Omental fat pad (tissue), 4 donors: Measurements from ENCODE around the gene HOXC12. TPM values are rescaled to one million over a fixed set of nuclear protein-coding genes. Genes with fewer than 3 reads are reported as not detected.

Source experiments
- ATAC-seq: fragments of 150-250 bp; one replicate; pipeline ENCODE4 v1.9.1; 2016; ENCODE audit warnings: mild to moderate bottlenecking, moderate library complexity; ENCODE audit not compliant: low FRiP score
- DNase-seq: peaks from one replicate; pipeline ENCODE4 v3.0.0-alpha.2; 2019; ENCODE audit warnings: low spot score
- total RNA-seq, 4 donors: library from RNA; depleted of rRNA; stranded (reverse); fragments of >200 nt; gene quantifications; one replicate each; pipeline ENCODE4 v1.1.0, GENCODE V29; 2016
- TF ChIP-seq, protein P1 (sequence below), 3 donors: fragments of 450-650 bp; IDR thresholded peaks; one replicate each; pipeline ENCODE4 v1.5.1; 2016 to 2017; ENCODE audit warnings: antibody characterized with exemption in 3 of 3, mild to moderate bottlenecking in 3 of 3, moderate library complexity in 2 of 3

Gene HOXC12
- total RNA-seq, 4 donors from 2014 or later, result not detected

DNA sequence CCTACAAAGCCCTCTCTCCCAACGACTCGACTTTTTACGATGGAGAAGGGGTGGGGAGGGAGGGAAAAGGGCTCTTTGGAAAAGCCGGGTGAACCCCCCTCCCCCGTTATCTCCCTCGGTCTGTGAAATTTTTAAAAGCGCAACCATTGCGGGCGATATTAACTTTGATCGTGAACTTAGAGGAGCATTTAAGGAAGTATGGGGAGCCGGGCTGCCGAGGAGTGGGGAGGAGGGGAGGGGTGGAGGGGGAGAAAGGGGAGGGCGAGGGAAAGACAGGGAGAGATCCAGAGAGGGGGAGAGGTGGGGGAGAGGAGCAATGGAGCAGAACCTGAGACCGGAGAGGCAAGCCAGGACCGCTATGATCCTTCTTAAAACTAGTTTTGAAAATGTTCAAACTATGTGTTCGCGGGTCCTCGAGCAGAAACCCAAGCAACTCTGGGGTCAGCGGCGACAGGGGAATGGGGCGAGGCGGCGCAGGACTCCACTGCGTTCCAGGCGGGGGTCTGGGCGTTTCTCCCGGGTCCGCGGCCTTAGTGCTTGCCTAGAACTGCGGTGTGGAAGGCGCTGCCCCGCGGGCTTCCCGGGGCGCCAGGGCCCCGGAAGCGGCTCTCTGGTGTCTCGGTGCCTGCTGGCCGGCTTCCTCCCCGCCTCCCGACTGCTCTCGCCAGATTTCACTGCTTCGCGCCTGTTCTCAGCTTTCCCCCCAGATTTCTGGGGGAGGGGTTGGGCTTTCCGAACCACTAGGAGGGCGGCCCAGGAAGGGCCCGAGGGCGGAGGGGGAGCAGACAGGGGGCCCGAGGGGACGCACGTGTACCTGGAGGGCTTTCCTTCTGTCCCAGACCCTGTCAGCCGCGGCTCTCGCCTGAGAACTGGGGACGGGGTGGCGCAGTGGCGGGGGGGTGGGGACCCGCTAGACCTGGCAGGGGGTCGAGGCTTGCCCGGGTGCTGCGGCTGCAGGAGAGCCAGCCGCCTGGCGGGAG is 19.7 kb downstream of the HOXC12 start, which contains the start of gene HOTAIR:
HOTAIR (minus strand) TSS at position 871 of the 980 bp plus-strand sequence.
- DNase-seq (no peak), ATAC-seq (no peak)
- TF ChIP-seq, protein P1, sequence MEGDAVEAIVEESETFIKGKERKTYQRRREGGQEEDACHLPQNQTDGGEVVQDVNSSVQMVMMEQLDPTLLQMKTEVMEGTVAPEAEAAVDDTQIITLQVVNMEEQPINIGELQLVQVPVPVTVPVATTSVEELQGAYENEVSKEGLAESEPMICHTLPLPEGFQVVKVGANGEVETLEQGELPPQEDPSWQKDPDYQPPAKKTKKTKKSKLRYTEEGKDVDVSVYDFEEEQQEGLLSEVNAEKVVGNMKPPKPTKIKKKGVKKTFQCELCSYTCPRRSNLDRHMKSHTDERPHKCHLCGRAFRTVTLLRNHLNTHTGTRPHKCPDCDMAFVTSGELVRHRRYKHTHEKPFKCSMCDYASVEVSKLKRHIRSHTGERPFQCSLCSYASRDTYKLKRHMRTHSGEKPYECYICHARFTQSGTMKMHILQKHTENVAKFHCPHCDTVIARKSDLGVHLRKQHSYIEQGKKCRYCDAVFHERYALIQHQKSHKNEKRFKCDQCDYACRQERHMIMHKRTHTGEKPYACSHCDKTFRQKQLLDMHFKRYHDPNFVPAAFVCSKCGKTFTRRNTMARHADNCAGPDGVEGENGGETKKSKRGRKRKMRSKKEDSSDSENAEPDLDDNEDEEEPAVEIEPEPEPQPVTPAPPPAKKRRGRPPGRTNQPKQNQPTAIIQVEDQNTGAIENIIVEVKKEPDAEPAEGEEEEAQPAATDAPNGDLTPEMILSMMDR (IDR thresholded peaks at IDR 0.05), result no peak

DNA sequence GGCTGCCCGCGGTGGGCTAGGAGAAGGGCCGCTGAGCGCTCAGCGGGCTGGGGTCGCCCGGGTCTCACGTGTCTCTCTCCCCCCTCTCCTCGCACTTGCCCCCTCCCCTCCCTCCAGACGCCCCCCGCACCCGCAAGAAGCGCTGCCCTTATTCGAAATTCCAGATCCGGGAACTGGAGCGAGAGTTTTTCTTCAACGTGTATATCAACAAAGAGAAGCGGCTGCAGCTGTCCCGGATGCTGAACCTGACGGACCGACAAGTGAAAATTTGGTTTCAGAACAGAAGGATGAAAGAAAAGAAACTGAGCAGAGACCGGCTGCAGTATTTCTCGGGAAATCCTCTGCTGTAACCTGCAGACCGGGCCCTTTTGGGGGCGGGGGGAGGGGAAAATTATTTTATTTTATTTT is 20.4 kb downstream of the HOXC12 start:
- TF ChIP-seq, protein P1 (IDR thresholded peaks at IDR 0.05), result no peak
- DNase-seq (no peak), ATAC-seq (no peak)

DNA sequence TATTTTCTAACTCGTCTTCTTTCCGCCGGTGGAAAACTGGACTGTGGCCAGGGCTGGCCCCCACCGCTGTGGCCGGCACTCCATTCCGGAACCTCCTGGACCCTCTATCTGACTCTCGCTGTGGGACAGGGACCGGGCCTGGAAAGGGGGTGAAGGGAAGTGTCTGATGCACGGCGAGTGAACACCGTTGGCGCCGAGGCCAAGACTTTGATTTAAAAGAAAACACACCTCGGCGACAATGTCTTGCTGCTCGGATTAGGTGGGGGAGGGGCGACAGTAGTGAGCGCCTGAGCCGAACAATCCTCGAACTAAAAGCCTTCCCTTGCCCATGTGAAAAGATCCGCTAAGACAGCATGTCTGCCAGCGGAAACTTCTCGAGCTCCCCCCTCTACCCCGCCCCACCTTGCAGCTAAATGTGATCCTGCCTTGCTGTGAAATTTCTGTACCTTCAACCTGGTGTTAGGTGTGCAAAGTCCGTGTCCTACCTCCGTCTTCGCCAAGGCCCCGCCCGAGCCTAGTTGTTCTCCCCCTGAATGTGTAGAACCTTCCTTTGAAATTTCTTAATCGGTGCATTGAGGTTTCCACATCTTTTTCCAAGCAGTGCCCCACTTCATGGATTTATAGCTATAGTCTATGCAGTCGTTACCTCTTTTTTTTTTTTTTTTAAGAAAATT is 20.9 kb downstream of the HOXC12 start:
- TF ChIP-seq, protein P1 (IDR thresholded peaks at IDR 0.05), result no peak
- no peak for ATAC-seq

DNA sequence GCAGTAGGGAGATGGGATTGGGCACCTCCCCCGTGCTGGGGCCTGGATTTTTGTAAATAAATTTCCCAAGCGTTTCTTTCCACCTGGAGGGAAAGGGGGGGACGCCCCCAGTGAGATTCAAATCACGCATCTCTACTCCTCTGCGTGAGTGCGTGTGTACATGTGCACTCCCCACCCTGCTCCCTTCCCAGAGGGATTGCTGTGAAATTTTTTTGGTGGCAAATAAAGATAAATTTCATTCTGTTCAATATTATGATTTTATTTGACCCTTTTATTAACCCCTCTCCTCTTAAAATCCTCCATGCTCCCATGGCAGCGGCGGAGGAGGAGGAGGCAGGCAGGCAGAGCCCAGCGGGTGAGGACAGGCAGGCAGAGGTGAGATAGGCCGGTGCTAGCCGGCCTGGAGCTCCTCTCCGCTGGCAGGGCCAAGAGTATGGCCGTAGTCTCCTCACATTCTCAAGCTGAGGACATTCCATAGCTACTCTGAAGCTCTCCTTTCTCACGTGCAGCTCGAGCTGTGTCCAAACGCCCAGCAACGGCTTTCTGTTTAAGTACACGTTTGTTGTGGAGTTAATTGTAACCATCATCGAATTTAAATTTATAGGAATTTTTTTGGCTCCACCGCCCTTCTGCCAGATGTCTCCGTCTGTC is 21.6 kb downstream of the HOXC12 start:
- ATAC-seq, result no peak
- TF ChIP-seq, protein P1 (IDR thresholded peaks at IDR 0.05), result no peak

More for the DNA sequence above, 20.9 kb downstream of the HOXC12 start:
- no peak for DNase-seq

DNA sequence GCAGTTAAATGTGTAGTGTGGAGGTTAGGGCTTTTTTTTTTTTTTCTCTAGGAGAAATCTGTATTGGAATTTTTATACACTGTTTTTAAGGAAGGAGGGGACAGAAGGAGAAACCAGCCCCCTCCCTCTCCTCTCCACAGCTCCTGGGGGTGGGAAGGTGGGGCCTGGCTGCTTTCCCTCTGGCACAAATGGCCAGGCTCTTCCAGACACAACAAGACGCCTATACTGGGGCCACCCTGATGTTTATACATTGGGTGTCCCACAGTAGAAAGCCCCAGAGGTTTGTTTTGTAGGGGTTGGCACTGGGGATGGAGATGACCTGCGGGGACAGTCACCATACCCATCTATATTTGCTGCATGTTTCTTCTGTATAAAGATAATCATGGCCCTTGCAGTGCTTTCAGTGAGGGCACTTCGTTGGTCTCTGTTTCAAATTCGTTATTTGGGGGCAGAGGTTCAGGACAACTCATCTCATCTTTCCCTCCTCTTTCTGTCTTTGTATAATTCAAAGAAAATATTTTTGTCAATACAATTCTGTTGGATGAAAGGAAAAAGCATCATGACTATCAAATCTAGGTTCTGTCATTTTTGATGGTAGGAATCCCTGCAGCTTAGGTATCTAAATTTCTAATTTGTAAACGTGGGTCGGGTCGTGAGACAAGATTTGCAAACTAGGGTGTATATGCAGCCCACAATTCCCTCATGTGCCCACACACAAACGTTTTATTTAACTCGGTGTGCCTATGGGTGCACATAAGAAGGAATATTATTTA is 22.3 kb downstream of the HOXC12 start:
- TF ChIP-seq, protein P1 (IDR thresholded peaks at IDR 0.05), result no peak
- ATAC-seq, result no peak
- DNase-seq, result no peak

More for the DNA sequence above, 21.6 kb downstream of the HOXC12 start:
- DNase-seq, result no peak
